Bronchus fibroblast of lung (primary cell): ENCODE measurements around the gene CDYL2. TPM values are rescaled to one million over a fixed set of nuclear protein-coding genes. Genes with fewer than 3 reads are reported as not detected.

Experiments used
- total RNA-seq: library from RNA; depleted of rRNA; stranded (reverse); fragments of >200 nt; gene quantifications from 2 replicates; pipeline ENCODE4 v1.2.3, GENCODE V29; 2015

The CDYL2 gene, protein sequence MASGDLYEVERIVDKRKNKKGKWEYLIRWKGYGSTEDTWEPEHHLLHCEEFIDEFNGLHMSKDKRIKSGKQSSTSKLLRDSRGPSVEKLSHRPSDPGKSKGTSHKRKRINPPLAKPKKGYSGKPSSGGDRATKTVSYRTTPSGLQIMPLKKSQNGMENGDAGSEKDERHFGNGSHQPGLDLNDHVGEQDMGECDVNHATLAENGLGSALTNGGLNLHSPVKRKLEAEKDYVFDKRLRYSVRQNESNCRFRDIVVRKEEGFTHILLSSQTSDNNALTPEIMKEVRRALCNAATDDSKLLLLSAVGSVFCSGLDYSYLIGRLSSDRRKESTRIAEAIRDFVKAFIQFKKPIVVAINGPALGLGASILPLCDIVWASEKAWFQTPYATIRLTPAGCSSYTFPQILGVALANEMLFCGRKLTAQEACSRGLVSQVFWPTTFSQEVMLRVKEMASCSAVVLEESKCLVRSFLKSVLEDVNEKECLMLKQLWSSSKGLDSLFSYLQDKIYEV
- total RNA-seq, result 1.3 and 2.0 TPM in 2 replicates

DNA sequence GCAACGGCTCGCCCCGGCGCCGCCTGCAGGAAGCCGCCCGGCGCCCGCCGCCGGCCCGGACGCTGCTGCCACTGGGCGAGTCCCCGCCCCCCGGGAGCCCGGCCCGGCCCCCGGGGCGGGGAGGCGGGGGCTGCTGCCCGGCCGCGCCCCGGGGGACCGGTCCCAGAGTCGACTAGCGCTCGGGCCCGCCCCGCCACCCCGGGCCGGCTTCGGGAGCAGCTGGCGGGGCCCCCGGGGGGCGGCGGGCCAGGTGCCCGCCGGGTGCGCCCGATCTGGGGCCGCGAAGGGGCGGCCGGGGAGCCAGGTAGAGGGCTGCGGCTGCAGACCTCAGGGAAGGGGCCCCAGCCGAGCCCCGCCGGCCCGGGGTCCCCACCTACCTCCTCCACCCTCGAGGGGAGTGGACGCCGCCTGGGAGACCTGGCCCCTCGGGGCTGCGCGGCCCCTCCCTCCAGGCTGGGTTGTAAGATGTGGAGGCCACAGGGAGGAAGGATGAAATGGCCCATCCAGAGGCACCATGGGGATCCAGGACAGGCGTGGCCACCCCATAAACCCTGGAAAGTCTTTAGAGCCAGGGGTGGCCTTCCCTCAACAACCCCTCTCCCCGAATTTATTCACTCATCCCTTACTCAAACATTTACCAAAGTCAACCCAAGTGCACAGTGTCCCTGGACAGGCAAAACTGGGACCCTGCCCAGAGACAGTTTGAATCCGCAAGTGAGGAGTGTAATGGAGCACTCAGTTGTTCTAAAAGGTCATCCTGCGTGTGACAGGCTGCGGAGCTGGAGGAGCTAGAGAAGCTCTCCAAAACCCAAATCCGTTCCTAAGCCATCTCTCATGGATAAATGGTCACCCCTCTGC is at the start of gene CDYL2:
Gene CDYL2, minus strand, starts transcription at position 73 of the 858 bp plus-strand sequence. CDS start 425 bp downstream, outside the sequence.

Other genes with a start within 250 kb of the CDYL2 start
- gene CMC2, start 202.3 kb upstream of the CDYL2 start, total RNA-seq, result 54.3 and 56.2 TPM in 2 replicates
- gene CENPN, start 202.6 kb upstream of the CDYL2 start, total RNA-seq, result 44.9 and 45.8 TPM in 2 replicates
- 18.7 and 21.4 TPM in 2 replicates for gene ATMIN, start 231.2 kb upstream of the CDYL2 start, total RNA-seq